ENCODE measurements around the gene AQP6. TPM values are rescaled to one million over a fixed set of nuclear protein-coding genes. Genes with fewer than 3 reads are reported as not detected.

Gene AQP6
- total RNA-seq, 1 experiment from 2014 or later, result not detected

DNA sequence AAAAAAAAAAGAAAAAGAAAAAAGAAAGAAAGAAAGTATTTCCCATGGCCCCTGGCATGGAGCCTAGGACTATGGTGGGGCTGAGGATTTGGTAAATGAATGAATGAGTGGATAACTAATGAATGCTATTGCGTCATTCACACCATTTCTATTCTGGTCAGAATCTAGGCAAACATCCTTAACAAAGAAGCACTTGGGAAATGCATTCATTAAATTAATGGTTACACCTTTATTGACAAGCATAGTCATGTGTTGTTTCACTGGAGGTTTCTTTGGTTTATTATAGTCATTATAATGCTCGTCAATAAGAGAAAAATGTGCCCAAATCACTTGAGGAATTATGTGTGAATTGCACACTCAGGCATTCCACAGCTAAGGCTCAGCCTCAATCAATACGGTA lies 35.8 kb upstream of the AQP6 start:
- no peak overlapping the region for H3K27ac ChIP-seq

DNA sequence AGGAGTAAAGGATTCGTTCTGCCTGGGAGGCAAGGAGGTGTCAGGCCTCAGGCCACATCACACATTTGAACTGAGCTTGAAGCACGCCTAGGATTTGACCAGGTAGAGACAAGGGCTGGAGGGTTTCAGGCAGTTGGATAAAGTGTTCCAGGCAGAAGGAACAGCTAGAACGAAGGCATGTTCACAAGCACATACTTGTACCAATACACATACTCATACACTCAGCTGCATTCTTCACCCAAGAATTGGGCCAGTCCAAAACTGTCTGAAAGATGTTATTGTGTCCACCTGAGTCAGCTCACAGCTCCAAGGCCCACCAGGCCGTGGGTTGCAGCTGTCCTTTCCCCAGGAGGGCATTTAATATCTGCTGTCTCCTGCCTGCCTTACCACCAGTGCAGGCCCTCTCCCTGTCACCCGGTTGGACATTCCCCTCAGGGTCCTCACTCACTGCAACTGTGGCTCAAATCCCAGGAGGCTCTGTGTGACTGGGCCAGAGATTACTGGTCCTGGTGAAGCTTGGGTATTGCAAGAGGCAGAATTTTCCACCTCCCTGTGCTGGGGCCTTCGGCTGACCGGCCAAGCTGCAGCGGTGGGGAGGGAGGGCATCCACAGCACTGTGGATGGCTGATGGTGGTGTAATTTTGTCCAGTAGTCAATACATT lies 35.0 kb upstream of the AQP6 start:
- no peak overlapping the region for H3K4me3 ChIP-seq
- H3K27ac ChIP-seq, result no peak overlapping the region
- no peaks in the 10 kb centered on the region for H3K79me2 ChIP-seq (ENCODE audit: low read depth)
- no peaks in the 10 kb centered on the region for H3K36me3 ChIP-seq (ENCODE audit: low read depth)
- ChIA-PET CTCF (interaction anchor here (0.7 kb wide), 1 partner anchor 29 kb away, joined by 5 read pairs; no protein-coding TSS in a partner anchor), POLR2A (ENCODE audit: unreplicated experiment) (no interaction called here)
- no TSS peak for BruUV-seq (replicated peaks)
- no peaks in the 10 kb centered on the region for H3K9me2 ChIP-seq (ENCODE audit: insufficient read depth)
- H3K9me3 ChIP-seq (ENCODE audit: insufficient read depth, low read depth), result no peaks in the 10 kb centered on the region
- peaks cover 18% of the 10 kb centered on the region for H3K4me1 ChIP-seq (replicated peaks; ENCODE audit: insufficient read depth)
- no peaks in the 10 kb centered on the region; the same call in 1 of the 2 replicates for H3F3A ChIP-seq (ENCODE audit: insufficient read depth, low read depth)
- no peak for TF ChIP-seq EZH2 (IDR thresholded peaks at IDR 0.05; ENCODE audit: low read depth)
- TF ChIP-seq, protein P1, sequence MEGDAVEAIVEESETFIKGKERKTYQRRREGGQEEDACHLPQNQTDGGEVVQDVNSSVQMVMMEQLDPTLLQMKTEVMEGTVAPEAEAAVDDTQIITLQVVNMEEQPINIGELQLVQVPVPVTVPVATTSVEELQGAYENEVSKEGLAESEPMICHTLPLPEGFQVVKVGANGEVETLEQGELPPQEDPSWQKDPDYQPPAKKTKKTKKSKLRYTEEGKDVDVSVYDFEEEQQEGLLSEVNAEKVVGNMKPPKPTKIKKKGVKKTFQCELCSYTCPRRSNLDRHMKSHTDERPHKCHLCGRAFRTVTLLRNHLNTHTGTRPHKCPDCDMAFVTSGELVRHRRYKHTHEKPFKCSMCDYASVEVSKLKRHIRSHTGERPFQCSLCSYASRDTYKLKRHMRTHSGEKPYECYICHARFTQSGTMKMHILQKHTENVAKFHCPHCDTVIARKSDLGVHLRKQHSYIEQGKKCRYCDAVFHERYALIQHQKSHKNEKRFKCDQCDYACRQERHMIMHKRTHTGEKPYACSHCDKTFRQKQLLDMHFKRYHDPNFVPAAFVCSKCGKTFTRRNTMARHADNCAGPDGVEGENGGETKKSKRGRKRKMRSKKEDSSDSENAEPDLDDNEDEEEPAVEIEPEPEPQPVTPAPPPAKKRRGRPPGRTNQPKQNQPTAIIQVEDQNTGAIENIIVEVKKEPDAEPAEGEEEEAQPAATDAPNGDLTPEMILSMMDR (conservative IDR thresholded peaks at IDR 0.05), result no peak
- intact Hi-C loops (cut with micrococcal nuclease; ENCODE audit: unreplicated experiment), result loop anchor here (2.0 kb wide), 1 partner anchor 69 kb away; no protein-coding TSS in a partner anchor
- H2AFZ ChIP-seq, result no peak overlapping the region
- H3K27me3 ChIP-seq (ENCODE audit: insufficient read depth, low read depth), result no peaks in the 10 kb centered on the region
- H3K4me2 ChIP-seq, result no peak overlapping the region
- no peaks in the 10 kb centered on the region for H4K20me1 ChIP-seq (ENCODE audit: insufficient read depth)
- DNase-seq, result no peak

More for the DNA sequence above, 35.8 kb upstream of the AQP6 start:
- no TSS peak for BruUV-seq (replicated peaks)
- Histone ChIP-seq H3K4me1 (replicated peaks; ENCODE audit: insufficient read depth) (peaks cover 11% of the 10 kb centered on the region), H3K4me3 (no peak overlapping the region), H3F3A (ENCODE audit: insufficient read depth, low read depth) (no peaks in the 10 kb centered on the region; the same call in 1 of the 2 replicates), H4K20me1 (ENCODE audit: insufficient read depth) (no peaks in the 10 kb centered on the region), H3K4me2 (no peak overlapping the region), H3K9me2 (ENCODE audit: insufficient read depth) (no peaks in the 10 kb centered on the region), H2AFZ (no peak overlapping the region), H3K27me3 (ENCODE audit: insufficient read depth, low read depth) (no peaks in the 10 kb centered on the region), H3K9me3 (ENCODE audit: insufficient read depth, low read depth) (no peaks in the 10 kb centered on the region), H3K79me2 (ENCODE audit: low read depth) (no peaks in the 10 kb centered on the region), H3K36me3 (ENCODE audit: low read depth) (no peaks in the 10 kb centered on the region)
- CTCF ChIA-PET, result no interaction called here
- intact Hi-C loops (cut with micrococcal nuclease; ENCODE audit: unreplicated experiment), result no loop called here
- DNase-seq, result no peak
- TF ChIP-seq, protein P1 (conservative IDR thresholded peaks at IDR 0.05), result no peak
- no peak for TF ChIP-seq EZH2 (IDR thresholded peaks at IDR 0.05; ENCODE audit: low read depth)
- POLR2A ChIA-PET (ENCODE audit: unreplicated experiment), result no interaction called here

DNA sequence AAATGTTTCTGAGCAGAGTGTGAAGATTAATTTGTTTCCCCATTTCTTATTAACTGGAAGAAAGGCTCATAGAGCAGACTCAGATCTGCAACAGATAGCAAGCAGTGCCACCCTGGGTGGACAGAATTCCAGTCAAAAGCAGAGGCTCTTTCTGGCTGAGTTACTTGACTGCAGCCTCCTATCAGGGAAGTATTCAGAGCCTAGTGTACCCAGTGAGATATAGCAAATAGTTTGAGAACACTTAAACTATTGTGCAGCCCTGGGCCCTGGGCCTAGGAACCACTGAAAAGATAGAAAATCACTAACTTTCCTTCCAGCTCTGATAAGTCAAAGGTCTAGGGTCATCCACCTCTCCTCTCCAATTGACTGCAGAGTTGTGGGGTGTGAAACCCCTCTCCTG lies 33.4 kb upstream of the AQP6 start:
- no peaks in the 10 kb centered on the region for H3K9me3 ChIP-seq (ENCODE audit: insufficient read depth, low read depth)
- H3K27ac ChIP-seq, result no peak overlapping the region
- no peak overlapping the region for H3K4me3 ChIP-seq
- H2AFZ ChIP-seq, result no peak overlapping the region
- ChIA-PET POLR2A (ENCODE audit: unreplicated experiment) (interaction anchor here (0.7 kb wide), 1 partner anchor 64 kb away, joined by 23 read pairs; no protein-coding TSS in a partner anchor), CTCF (no interaction called here)
- intact Hi-C loops (cut with micrococcal nuclease; ENCODE audit: unreplicated experiment), result loop anchor here (2.0 kb wide), 1 partner anchor 71 kb away; no protein-coding TSS in a partner anchor
- H4K20me1 ChIP-seq (ENCODE audit: insufficient read depth), result no peaks in the 10 kb centered on the region
- H3K79me2 ChIP-seq (ENCODE audit: low read depth), result no peaks in the 10 kb centered on the region
- DNase-seq, result no peak
- peaks cover 17% of the 10 kb centered on the region for H3K4me1 ChIP-seq (replicated peaks; ENCODE audit: insufficient read depth)
- H3K36me3 ChIP-seq (ENCODE audit: low read depth), result no peaks in the 10 kb centered on the region
- H3K4me2 ChIP-seq, result no peak overlapping the region
- BruUV-seq (replicated peaks), result no TSS peak
- TF ChIP-seq, protein P1 (conservative IDR thresholded peaks at IDR 0.05), result no peak
- no peaks in the 10 kb centered on the region for H3K27me3 ChIP-seq (ENCODE audit: insufficient read depth, low read depth)
- peaks cover 6% of the 10 kb centered on the region for H3F3A ChIP-seq (ENCODE audit: insufficient read depth, low read depth)
- no peaks in the 10 kb centered on the region for H3K9me2 ChIP-seq (ENCODE audit: insufficient read depth)
